WTC11 (cell line): ENCODE results near the gene NTN4. TPM values are rescaled to one million over a fixed set of nuclear protein-coding genes. Genes with fewer than 3 reads are reported as not detected.

Source experiments
- ATAC-seq: fragments of 200-7000 bp; cut with Tn5 transposase; 2 replicates; pipeline ENCODE4 v1.10.0; 2021; ENCODE audit warnings: mild to moderate bottlenecking, moderate library complexity
- CTCF ChIA-PET: fragments of 300-600 bp; sonication (Branson Sonifier 250); formaldehyde crosslinking; loops from one replicate; lab custom pipeline; 2021; ENCODE audit warnings: antibody characterized with exemption; lab: Charles Lee
- POLR2A ChIA-PET: fragments of 350-600 bp; sonication (Branson Sonifier 250); formaldehyde crosslinking; loops from one replicate; lab custom pipeline; 2021; ENCODE audit warnings: antibody characterized with exemption; lab: Charles Lee
- DNase-seq: peaks from one replicate; pipeline ENCODE4 v3.0.0; 2021; ENCODE audit warnings: low spot score
- H3K27ac Mint-ChIP-seq: 2 replicates; pipeline ENCODE4 v1.8.0; 2021; ENCODE audit warnings: mixed read lengths
- H3K27me3 Mint-ChIP-seq: 2 replicates; pipeline ENCODE4 v1.8.0; 2021; ENCODE audit warnings: low read depth, mild to moderate bottlenecking, moderate library complexity, mixed read lengths
- H3K36me3 Mint-ChIP-seq: 2 replicates; pipeline ENCODE4 v1.8.0; 2021; ENCODE audit warnings: mixed read lengths
- H3K4me1 Mint-ChIP-seq: 2 replicates; pipeline ENCODE4 v1.8.0; 2022; ENCODE audit warnings: mixed read lengths
- H3K4me3 Mint-ChIP-seq: 2 replicates; pipeline ENCODE4 v1.8.0; 2021; ENCODE audit warnings: mild to moderate bottlenecking, moderate library complexity, mixed read lengths
- H3K9me3 Mint-ChIP-seq: 2 replicates; pipeline ENCODE4 v1.8.0; 2021; ENCODE audit warnings: mixed read lengths
- CBFB ChIP-seq: sonication (generic); formaldehyde crosslinking; IDR thresholded peaks from 2 replicates; pipeline ENCODE4 v1.8.1; 2022; ENCODE audit warnings: mild to moderate bottlenecking, low read depth, missing genetic modification reagents
- ESRRA ChIP-seq: sonication (generic); formaldehyde crosslinking; IDR thresholded peaks from 2 replicates; pipeline ENCODE4 v1.8.1; 2022; ENCODE audit warnings: mild to moderate bottlenecking, missing genetic modification reagents, borderline replicate concordance
- FOXJ3 ChIP-seq: sonication (generic); formaldehyde crosslinking; IDR thresholded peaks from 2 replicates; pipeline ENCODE4 v1.9.0; 2021; ENCODE audit warnings: missing genetic modification reagents, mild to moderate bottlenecking, borderline replicate concordance
- IRF2 ChIP-seq: sonication (generic); formaldehyde crosslinking; IDR thresholded peaks from 2 replicates; pipeline ENCODE4 v1.8.0; 2022; ENCODE audit warnings: low read depth, missing genetic modification reagents, borderline replicate concordance
- NFE2L1 ChIP-seq: sonication (generic); formaldehyde crosslinking; IDR thresholded peaks from 2 replicates; pipeline ENCODE4 v1.8.1; 2023; ENCODE audit warnings: missing genetic modification reagents
- NR2C2 ChIP-seq: sonication (generic); formaldehyde crosslinking; IDR thresholded peaks from 2 replicates; pipeline ENCODE4 v1.8.0; 2022; ENCODE audit warnings: mild to moderate bottlenecking, missing genetic modification reagents
- TEAD1 ChIP-seq: sonication (generic); formaldehyde crosslinking; IDR thresholded peaks from 2 replicates; pipeline ENCODE4 v1.8.0; 2022; ENCODE audit warnings: mild to moderate bottlenecking, missing genetic modification reagents
- TEAD4 ChIP-seq: sonication (generic); formaldehyde crosslinking; IDR thresholded peaks from 2 replicates; pipeline ENCODE4 v1.8.0; 2022; ENCODE audit warnings: mild to moderate bottlenecking, missing genetic modification reagents
- ZNF232 ChIP-seq: sonication (generic); formaldehyde crosslinking; IDR thresholded peaks from 2 replicates; pipeline ENCODE4 v1.8.0; 2022; ENCODE audit warnings: mild to moderate bottlenecking, missing genetic modification reagents
- ZNF396 ChIP-seq: fragments of 250-450 bp; sonication (Bioruptor Pico); IDR thresholded peaks from 2 replicates; pipeline ENCODE4 v1.8.0; 2021; ENCODE audit warnings: mild to moderate bottlenecking, moderate library complexity, borderline replicate concordance
- total RNA-seq: library from RNA; stranded (reverse); gene quantifications from 3 replicates; pipeline ENCODE4 v1.2.3, GENCODE V29; 2021
- TF ChIP-seq, protein P1 (sequence below): sonication (generic); formaldehyde crosslinking; IDR thresholded peaks from 2 replicates; pipeline ENCODE4 v1.8.1; 2022; ENCODE audit warnings: mild to moderate bottlenecking, moderate library complexity, missing genetic modification reagents
- TF ChIP-seq, protein P2 (sequence below): sonication (generic); formaldehyde crosslinking; IDR thresholded peaks from 2 replicates; pipeline ENCODE4 v1.8.0; 2022; ENCODE audit warnings: missing genetic modification reagents
- TF ChIP-seq, protein P3 (sequence below): sonication (generic); formaldehyde crosslinking; IDR thresholded peaks from 2 replicates; pipeline ENCODE4 v1.8.1; 2023; ENCODE audit warnings: mild to moderate bottlenecking, missing genetic modification reagents
- TF ChIP-seq, protein P4 (sequence below): sonication (generic); formaldehyde crosslinking; IDR thresholded peaks from 2 replicates; pipeline ENCODE4 v1.8.1; 2023; ENCODE audit warnings: mild to moderate bottlenecking, moderate library complexity, missing genetic modification reagents
- TF ChIP-seq, protein P5 (sequence below): sonication (generic); formaldehyde crosslinking; IDR thresholded peaks from 2 replicates; pipeline ENCODE4 v1.8.0; 2023; ENCODE audit warnings: mild to moderate bottlenecking, missing genetic modification reagents
- TF ChIP-seq, protein P6 (sequence below): sonication (generic); formaldehyde crosslinking; IDR thresholded peaks from 2 replicates; pipeline ENCODE4 v1.8.1; 2023; ENCODE audit warnings: mild to moderate bottlenecking, missing genetic modification reagents, moderate library complexity

The NTN4 gene
- total RNA-seq, 1 experiment from 2014 or later = 2.7 TPM

DNA sequence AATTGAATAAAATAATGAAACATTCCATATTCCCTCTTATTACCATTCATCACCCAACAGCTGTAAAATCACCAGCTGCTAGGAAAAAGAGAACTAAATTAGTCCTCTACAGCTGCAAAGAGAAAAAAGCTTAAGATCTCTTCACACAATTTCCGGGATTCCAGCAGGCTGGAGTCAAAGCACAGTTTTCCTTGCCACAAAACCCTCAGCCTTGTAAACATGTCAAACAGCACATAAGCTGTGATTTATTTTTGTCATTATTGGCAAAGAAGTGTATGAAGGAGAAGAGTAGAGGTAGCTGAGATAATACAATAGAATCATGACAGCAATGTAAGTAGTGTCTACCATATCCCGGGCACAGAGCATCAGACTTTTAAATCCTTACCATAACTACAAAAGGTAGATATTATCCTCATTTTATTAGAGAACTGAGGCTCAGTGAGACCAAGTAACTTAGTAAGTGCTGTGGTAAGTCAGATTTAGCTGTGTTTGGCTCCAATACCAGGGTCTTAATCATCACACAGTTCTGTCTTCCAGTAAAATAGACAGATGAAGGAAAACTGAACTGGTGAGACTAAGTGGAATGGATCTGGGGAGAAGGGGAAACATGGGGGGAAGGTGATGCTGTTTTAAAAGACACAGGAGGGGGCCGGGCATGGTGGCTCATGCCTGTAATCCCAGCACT is 57.3 kb downstream of the NTN4 start (continued):
- TF ChIP-seq, protein P1, sequence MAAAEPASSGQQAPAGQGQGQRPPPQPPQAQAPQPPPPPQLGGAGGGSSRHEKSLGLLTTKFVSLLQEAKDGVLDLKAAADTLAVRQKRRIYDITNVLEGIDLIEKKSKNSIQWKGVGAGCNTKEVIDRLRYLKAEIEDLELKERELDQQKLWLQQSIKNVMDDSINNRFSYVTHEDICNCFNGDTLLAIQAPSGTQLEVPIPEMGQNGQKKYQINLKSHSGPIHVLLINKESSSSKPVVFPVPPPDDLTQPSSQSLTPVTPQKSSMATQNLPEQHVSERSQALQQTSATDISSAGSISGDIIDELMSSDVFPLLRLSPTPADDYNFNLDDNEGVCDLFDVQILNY (CRISPR knock-in tag) = no peak
- TF ChIP-seq IRF2 (CRISPR knock-in tag) (no peak), FOXJ3 (CRISPR knock-in tag) (no peak), ZNF232 (no peak), TEAD4 (no peak), NFE2L1 (CRISPR knock-in tag) (no peak), TEAD1 (CRISPR knock-in tag) (no peak)
- TF ChIP-seq, protein P2, sequence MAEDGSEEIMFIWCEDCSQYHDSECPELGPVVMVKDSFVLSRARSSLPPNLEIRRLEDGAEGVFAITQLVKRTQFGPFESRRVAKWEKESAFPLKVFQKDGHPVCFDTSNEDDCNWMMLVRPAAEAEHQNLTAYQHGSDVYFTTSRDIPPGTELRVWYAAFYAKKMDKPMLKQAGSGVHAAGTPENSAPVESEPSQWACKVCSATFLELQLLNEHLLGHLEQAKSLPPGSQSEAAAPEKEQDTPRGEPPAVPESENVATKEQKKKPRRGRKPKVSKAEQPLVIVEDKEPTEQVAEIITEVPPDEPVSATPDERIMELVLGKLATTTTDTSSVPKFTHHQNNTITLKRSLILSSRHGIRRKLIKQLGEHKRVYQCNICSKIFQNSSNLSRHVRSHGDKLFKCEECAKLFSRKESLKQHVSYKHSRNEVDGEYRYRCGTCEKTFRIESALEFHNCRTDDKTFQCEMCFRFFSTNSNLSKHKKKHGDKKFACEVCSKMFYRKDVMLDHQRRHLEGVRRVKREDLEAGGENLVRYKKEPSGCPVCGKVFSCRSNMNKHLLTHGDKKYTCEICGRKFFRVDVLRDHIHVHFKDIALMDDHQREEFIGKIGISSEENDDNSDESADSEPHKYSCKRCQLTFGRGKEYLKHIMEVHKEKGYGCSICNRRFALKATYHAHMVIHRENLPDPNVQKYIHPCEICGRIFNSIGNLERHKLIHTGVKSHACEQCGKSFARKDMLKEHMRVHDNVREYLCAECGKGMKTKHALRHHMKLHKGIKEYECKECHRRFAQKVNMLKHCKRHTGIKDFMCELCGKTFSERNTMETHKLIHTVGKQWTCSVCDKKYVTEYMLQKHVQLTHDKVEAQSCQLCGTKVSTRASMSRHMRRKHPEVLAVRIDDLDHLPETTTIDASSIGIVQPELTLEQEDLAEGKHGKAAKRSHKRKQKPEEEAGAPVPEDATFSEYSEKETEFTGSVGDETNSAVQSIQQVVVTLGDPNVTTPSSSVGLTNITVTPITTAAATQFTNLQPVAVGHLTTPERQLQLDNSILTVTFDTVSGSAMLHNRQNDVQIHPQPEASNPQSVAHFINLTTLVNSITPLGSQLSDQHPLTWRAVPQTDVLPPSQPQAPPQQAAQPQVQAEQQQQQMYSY (CRISPR knock-in tag) = no peak
- TF ChIP-seq, protein P3, sequence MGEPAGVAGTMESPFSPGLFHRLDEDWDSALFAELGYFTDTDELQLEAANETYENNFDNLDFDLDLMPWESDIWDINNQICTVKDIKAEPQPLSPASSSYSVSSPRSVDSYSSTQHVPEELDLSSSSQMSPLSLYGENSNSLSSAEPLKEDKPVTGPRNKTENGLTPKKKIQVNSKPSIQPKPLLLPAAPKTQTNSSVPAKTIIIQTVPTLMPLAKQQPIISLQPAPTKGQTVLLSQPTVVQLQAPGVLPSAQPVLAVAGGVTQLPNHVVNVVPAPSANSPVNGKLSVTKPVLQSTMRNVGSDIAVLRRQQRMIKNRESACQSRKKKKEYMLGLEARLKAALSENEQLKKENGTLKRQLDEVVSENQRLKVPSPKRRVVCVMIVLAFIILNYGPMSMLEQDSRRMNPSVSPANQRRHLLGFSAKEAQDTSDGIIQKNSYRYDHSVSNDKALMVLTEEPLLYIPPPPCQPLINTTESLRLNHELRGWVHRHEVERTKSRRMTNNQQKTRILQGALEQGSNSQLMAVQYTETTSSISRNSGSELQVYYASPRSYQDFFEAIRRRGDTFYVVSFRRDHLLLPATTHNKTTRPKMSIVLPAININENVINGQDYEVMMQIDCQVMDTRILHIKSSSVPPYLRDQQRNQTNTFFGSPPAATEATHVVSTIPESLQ (CRISPR knock-in tag) = no peak

DNA sequence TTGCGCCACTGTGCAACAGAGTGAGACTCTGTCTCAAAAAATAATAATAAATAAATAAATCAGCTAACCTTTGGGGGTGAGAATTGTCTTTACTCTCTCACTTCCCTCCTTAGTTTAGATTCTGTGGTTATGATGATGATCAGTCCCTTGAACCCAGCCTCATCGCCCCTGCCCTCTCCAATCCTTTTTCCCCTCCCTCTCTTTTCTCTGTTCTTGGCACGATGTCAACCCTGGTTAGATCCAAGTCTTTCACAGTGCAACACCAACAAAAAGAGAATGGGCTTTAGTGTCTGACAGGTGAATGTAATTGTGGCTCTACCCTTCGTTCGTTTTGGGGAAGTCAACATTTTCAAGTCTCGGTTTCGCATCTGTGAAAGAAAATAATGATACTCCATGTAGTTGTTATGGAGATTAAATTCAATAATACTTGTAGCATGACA is 59.0 kb downstream of the NTN4 start:
- no peak overlapping the region for H3K27ac Mint-ChIP-seq
- TF ChIP-seq IRF2 (CRISPR knock-in tag) = no peak
- TF ChIP-seq ESRRA (CRISPR knock-in tag) = no peak
- TF ChIP-seq CBFB = no peak
- no peak for TF ChIP-seq NR2C2 (CRISPR knock-in tag)
- TF ChIP-seq, protein P4, sequence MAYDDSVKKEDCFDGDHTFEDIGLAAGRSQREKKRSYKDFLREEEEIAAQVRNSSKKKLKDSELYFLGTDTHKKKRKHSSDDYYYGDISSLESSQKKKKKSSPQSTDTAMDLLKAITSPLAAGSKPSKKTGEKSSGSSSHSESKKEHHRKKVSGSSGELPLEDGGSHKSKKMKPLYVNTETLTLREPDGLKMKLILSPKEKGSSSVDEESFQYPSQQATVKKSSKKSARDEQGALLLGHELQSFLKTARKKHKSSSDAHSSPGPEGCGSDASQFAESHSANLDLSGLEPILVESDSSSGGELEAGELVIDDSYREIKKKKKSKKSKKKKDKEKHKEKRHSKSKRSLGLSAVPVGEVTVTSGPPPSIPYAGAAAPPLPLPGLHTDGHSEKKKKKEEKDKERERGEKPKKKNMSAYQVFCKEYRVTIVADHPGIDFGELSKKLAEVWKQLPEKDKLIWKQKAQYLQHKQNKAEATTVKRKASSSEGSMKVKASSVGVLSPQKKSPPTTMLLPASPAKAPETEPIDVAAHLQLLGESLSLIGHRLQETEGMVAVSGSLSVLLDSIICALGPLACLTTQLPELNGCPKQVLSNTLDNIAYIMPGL = no peak
- TF ChIP-seq, protein P5, sequence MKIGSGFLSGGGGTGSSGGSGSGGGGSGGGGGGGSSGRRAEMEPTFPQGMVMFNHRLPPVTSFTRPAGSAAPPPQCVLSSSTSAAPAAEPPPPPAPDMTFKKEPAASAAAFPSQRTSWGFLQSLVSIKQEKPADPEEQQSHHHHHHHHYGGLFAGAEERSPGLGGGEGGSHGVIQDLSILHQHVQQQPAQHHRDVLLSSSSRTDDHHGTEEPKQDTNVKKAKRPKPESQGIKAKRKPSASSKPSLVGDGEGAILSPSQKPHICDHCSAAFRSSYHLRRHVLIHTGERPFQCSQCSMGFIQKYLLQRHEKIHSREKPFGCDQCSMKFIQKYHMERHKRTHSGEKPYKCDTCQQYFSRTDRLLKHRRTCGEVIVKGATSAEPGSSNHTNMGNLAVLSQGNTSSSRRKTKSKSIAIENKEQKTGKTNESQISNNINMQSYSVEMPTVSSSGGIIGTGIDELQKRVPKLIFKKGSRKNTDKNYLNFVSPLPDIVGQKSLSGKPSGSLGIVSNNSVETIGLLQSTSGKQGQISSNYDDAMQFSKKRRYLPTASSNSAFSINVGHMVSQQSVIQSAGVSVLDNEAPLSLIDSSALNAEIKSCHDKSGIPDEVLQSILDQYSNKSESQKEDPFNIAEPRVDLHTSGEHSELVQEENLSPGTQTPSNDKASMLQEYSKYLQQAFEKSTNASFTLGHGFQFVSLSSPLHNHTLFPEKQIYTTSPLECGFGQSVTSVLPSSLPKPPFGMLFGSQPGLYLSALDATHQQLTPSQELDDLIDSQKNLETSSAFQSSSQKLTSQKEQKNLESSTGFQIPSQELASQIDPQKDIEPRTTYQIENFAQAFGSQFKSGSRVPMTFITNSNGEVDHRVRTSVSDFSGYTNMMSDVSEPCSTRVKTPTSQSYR (CRISPR knock-in tag) = no peak
- TF ChIP-seq, protein P6, sequence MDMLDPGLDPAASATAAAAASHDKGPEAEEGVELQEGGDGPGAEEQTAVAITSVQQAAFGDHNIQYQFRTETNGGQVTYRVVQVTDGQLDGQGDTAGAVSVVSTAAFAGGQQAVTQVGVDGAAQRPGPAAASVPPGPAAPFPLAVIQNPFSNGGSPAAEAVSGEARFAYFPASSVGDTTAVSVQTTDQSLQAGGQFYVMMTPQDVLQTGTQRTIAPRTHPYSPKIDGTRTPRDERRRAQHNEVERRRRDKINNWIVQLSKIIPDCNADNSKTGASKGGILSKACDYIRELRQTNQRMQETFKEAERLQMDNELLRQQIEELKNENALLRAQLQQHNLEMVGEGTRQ (CRISPR knock-in tag) = no peak
- TF ChIP-seq ZNF396 = no peak
- CTCF ChIA-PET = interaction anchor here (1.0 kb wide), 1 partner anchor 157 kb away, joined by 3 read pairs; no protein-coding TSS in a partner anchor
- ATAC-seq = no peak
- H3K27me3 Mint-ChIP-seq = no peaks in the 10 kb centered on the region
- POLR2A ChIA-PET = no interaction called here
- no peak overlapping the region for H3K4me3 Mint-ChIP-seq
- no peak for DNase-seq
- peaks cover 10% of the 10 kb centered on the region for H3K9me3 Mint-ChIP-seq
- H3K36me3 Mint-ChIP-seq = peaks cover 9% of the 10 kb centered on the region
- peaks cover 9% of the 10 kb centered on the region for H3K4me1 Mint-ChIP-seq
